HG03039 (cell line): ENCODE data around the gene DBNL.
A peak's percentile ranks its signal among the peaks of the same experiment; 100 is the strongest.

Experiments used
- ATAC-seq: cut with Tn5 transposase; IDR thresholded peaks from one replicate; pipeline ENCODE4 v1.9.1; 2021; ENCODE audit warnings: mild to moderate bottlenecking, moderate library complexity; ENCODE audit not compliant: unreplicated experiment

DBNL gene

GRCh38 chr7:44042221-44042620 is 2.3 kb upstream of the DBNL start:
- ATAC-seq: no peak

GRCh38 chr7:44043902-44044301 is 600 bp upstream of the DBNL start:
- no peak for ATAC-seq

GRCh38 chr7:44045226-44046014 is 918 bp downstream of the DBNL start:
- peak; percentile 6 for ATAC-seq

GRCh38 chr7:44046321-44047061 is 2.0 kb downstream of the DBNL start:
- ATAC-seq: peak; percentile 47

GRCh38 chr7:44048031-44048795 is 3.7 kb downstream of the DBNL start:
- ATAC-seq: no peak

GRCh38 chr7:44050121-44050914 is 5.8 kb downstream of the DBNL start:
- no peak for ATAC-seq

- ATAC-seq: no peak
Measured at GRCh38 chr7:44050915-44051560, 6.5 kb downstream of the DBNL start.

- ATAC-seq: no peak
Measured at GRCh38 chr7:44051611-44052220, 7.2 kb downstream of the DBNL start.

GRCh38 chr7:44052771-44053365 is 8.4 kb downstream of the DBNL start:
- ATAC-seq: no peak

GRCh38 chr7:44056681-44057080 is 12.2 kb downstream of the DBNL start:
- no peak for ATAC-seq

GRCh38 chr7:44057181-44057848 is 12.8 kb downstream of the DBNL start:
- no peak for ATAC-seq

GRCh38 chr7:44057849-44058758 is 13.6 kb downstream of the DBNL start:
- no peak for ATAC-seq

GRCh38 chr7:44058759-44059218 is 14.3 kb downstream of the DBNL start:
- ATAC-seq: no peak

- ATAC-seq: no peak
Measured at GRCh38 chr7:44059219-44060090, 15.0 kb downstream of the DBNL start.

GRCh38 chr7:44060091-44060947 is 15.8 kb downstream of the DBNL start:
- no peak for ATAC-seq
